MM.1S (cell line): ENCODE measurements around the gene DUSP12.

Experiments used
- DNase-seq: peaks from one replicate; pipeline ENCODE4 v3.0.0-alpha.2; 2015
- H2AFZ ChIP-seq: fragments of 300-600 bp; sonication (generic); 2 replicates; pipeline ENCODE4 v1.6.0; 2016; ENCODE audit warnings: antibody characterized with exemption, low read length
- H3F3A ChIP-seq: fragments of 300-600 bp; sonication (generic); 2 replicates; pipeline ENCODE4 v1.6.1; 2016; ENCODE audit warnings: mild to moderate bottlenecking, antibody characterized with exemption, low read length, moderate library complexity, mixed read lengths; ENCODE audit not compliant: insufficient read depth
- H3K27ac ChIP-seq: fragments of 300-600 bp; sonication (generic); 2 replicates; pipeline ENCODE4 v1.5.1; 2016; ENCODE audit warnings: mild to moderate bottlenecking, low read length
- H3K27me3 ChIP-seq: fragments of 300-600 bp; sonication (generic); replicated peaks from 2 replicates; pipeline ENCODE4 v1.6.0; 2016; ENCODE audit warnings: low read length; ENCODE audit not compliant: insufficient read depth
- H3K36me3 ChIP-seq: fragments of 300-600 bp; sonication (generic); replicated peaks from 2 replicates; pipeline ENCODE4 v1.6.1; 2016; ENCODE audit warnings: mild to moderate bottlenecking, low read length, mixed read lengths; ENCODE audit not compliant: insufficient read depth
- H3K4me1 ChIP-seq: fragments of 300-600 bp; sonication (generic); 2 replicates; pipeline ENCODE4 v1.6.1; 2016; ENCODE audit warnings: low read length, mixed read lengths
- H3K4me2 ChIP-seq: fragments of 300-600 bp; sonication (generic); 2 replicates; pipeline ENCODE4 v1.6.0; 2016; ENCODE audit warnings: low read depth, low read length
- H3K4me3 ChIP-seq: fragments of 300-600 bp; sonication (generic); 2 replicates; pipeline ENCODE4 v1.5.1; 2016; ENCODE audit warnings: low read length, mixed read lengths
- H3K79me2 ChIP-seq: fragments of 300-600 bp; sonication (generic); 2 replicates; pipeline ENCODE4 v1.6.1; 2016; ENCODE audit warnings: mixed run types, low read length, mixed read lengths
- H3K9ac ChIP-seq: fragments of 300-600 bp; sonication (generic); 2 replicates; pipeline ENCODE4 v1.6.1; 2016; ENCODE audit warnings: low read length, mixed read lengths
- H3K9me2 ChIP-seq: fragments of 300-600 bp; sonication (generic); replicated peaks from 2 replicates; pipeline ENCODE4 v1.6.1; 2016; ENCODE audit warnings: mild to moderate bottlenecking, low read length, mixed read lengths; ENCODE audit not compliant: insufficient read depth
- H3K9me3 ChIP-seq: fragments of 300-600 bp; sonication (generic); replicated peaks from 2 replicates; pipeline ENCODE4 v1.6.1; 2016; ENCODE audit warnings: mild to moderate bottlenecking, low read length, mixed read lengths; ENCODE audit not compliant: insufficient read depth
- H4K20me1 ChIP-seq: fragments of 300-600 bp; sonication (generic); 2 replicates; pipeline ENCODE4 v1.6.1; 2016; ENCODE audit warnings: mild to moderate bottlenecking, low read length, moderate library complexity, mixed read lengths; ENCODE audit not compliant: insufficient read depth
- EZH2 ChIP-seq: fragments of 300-600 bp; sonication (generic); optimal IDR thresholded peaks from 2 replicates; pipeline ENCODE3; 2017; ENCODE audit warnings: low read depth, mild to moderate bottlenecking, antibody characterized with exemption, low read length, mixed read lengths
- EZH2phosphoT487 ChIP-seq: fragments of 300-600 bp; sonication (generic); IDR thresholded peaks from 2 replicates; pipeline ENCODE4 v1.6.1; 2018; ENCODE audit warnings: antibody characterized with exemption, low read length
- TF ChIP-seq, protein P1 (sequence below): fragments of 300-600 bp; sonication (generic); IDR thresholded peaks from 2 replicates; pipeline ENCODE4 v1.5.1; 2016; ENCODE audit warnings: antibody characterized with exemption, low read length, mixed read lengths

DUSP12 gene

DNA sequence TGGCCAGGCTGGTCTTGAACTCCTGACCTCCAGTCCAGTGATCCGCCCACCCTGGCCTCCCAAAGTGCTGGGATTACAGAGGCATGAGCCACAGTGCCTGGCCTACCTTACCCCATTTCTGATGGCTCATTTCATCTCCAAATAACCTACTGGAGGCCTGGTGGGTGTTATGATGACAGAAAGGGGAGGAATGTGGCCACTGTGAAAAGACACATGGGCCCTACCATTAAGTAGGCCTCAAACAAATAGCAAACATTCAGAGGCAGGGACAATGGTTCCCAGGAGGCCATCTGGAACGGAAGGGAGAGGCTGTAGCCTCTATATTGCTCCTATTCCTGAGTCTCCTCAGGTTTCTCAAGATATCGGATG lies 43.5 kb upstream of the DUSP12 start:
- H3K9me2 ChIP-seq: no peaks in the 10 kb centered on the region
- no peaks in the 10 kb centered on the region for H3K9me3 ChIP-seq
- H3K36me3 ChIP-seq: no peaks in the 10 kb centered on the region
- no peak for DNase-seq
- peak overlapping the region; percentile 34; the same call in 1 of the 2 replicates for H2AFZ ChIP-seq
- no peaks in the 10 kb centered on the region for H3K27me3 ChIP-seq
- TF ChIP-seq EZH2phosphoT487: no peak
- no peak for TF ChIP-seq EZH2
- TF ChIP-seq, protein P1, sequence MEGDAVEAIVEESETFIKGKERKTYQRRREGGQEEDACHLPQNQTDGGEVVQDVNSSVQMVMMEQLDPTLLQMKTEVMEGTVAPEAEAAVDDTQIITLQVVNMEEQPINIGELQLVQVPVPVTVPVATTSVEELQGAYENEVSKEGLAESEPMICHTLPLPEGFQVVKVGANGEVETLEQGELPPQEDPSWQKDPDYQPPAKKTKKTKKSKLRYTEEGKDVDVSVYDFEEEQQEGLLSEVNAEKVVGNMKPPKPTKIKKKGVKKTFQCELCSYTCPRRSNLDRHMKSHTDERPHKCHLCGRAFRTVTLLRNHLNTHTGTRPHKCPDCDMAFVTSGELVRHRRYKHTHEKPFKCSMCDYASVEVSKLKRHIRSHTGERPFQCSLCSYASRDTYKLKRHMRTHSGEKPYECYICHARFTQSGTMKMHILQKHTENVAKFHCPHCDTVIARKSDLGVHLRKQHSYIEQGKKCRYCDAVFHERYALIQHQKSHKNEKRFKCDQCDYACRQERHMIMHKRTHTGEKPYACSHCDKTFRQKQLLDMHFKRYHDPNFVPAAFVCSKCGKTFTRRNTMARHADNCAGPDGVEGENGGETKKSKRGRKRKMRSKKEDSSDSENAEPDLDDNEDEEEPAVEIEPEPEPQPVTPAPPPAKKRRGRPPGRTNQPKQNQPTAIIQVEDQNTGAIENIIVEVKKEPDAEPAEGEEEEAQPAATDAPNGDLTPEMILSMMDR: no peak
- H3K4me3 ChIP-seq: no peak overlapping the region
- no peaks in the 10 kb centered on the region for H4K20me1 ChIP-seq
- no peaks in the 10 kb centered on the region for H3K79me2 ChIP-seq
- peak overlapping the region; percentile 70; the same call in 1 of the 2 replicates for H3K27ac ChIP-seq
- H3K4me1 ChIP-seq: peaks cover 23% of the 10 kb centered on the region
- peaks cover 8% of the 10 kb centered on the region; the same call in 1 of the 2 replicates for H3F3A ChIP-seq
- H3K4me2 ChIP-seq: peak overlapping the region; percentile 54
- H3K9ac ChIP-seq: no peak overlapping the region

DNA sequence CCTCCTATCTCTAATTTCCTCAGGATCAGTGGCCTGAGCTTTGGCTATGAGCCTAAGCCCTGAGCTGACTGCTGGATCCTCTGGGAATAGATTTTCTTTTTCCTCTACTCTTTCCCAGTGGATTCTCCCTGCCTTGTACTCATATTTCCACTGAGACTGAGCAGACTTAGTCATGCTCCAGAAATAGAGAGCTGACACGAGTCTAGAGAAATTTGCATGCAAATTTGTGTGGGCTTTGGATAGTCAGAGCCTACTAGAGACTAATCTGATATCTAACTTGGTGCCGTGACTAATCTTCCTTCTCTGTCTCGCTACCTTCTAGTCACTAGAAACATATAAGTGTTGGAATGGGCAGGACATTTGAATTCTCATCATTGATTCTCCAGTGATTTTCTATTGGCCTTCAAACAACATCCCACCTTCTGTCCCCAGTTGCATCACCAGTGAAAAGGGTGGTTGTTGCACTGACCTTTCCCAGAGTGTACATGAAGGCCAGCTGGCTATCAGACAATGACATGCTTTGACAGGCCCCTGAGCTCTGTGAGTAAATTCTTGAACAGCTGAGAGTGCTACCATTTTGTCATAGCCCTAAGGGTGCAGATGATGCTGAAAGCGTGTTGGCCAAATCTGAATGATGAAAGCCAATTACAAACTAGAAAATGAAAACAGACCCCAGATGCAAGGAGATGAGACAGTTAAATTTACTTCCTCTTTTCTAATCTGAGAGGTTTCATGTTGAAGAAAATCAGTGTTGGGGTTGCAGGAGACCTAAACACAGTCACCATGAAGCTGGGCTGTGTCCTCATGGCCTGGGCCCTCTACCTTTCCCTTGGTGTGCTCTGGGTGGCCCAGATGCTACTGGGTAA lies 42.9 kb upstream of the DUSP12 start, which contains the start of gene FCRLA:
FCRLA (plus strand) TSS at position 748 of the 866 bp plus-strand sequence; CDS start at position 784, 36 bp downstream.
- Histone ChIP-seq H3K9me2 (no peaks in the 10 kb centered on the region), H3K4me3 (no peak within 1 kb of the TSS), H3K27me3 (no peaks in the 10 kb centered on the region), H3K27ac (peak within 1 kb of the TSS; percentile 70), H3K4me1 (peaks cover 23% of the 10 kb centered on the region), H2AFZ (peak within 1 kb of the TSS; percentile 34), H4K20me1 (no peaks in the 10 kb centered on the region), H3K9me3 (no peaks in the 10 kb centered on the region), H3K79me2 (no peaks in the 10 kb centered on the region), H3K36me3 (no peaks in the 10 kb centered on the region), H3F3A (peaks cover 8% of the 10 kb centered on the region; the same call in 1 of the 2 replicates), H3K9ac (no peak within 1 kb of the TSS), H3K4me2 (peak within 1 kb of the TSS; percentile 54)
- TF ChIP-seq EZH2phosphoT487: no peak
- peak; percentile 58 for DNase-seq

DNA sequence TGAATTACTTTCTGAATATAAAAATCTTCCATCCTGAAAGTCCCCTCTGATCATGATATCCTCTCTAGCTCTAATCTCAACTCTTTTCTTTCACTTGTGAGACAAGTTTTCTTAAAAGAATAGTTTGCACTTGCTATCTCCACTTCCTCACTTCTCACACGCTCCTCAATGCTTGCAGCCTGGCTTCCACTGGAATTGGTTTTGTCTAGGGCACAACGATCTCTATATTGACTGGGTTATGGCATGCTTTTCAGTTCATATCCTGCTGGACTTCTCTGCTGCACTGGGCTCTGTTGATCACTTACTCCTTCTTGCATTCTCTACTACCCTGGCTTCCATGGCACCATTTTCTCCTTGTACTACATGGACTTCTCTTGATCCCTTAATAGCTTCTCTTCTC lies 42.1 kb upstream of the DUSP12 start:
- no peaks in the 10 kb centered on the region for H3K27me3 ChIP-seq
- TF ChIP-seq EZH2 (no peak), EZH2phosphoT487 (no peak)
- TF ChIP-seq, protein P1: no peak
- no peaks in the 10 kb centered on the region for H3K9me3 ChIP-seq
- DNase-seq: no peak
- no peaks in the 10 kb centered on the region for H4K20me1 ChIP-seq
- no peaks in the 10 kb centered on the region for H3K9me2 ChIP-seq
- peak overlapping the region; percentile 70; the same call in 1 of the 2 replicates for H3K27ac ChIP-seq
- no peaks in the 10 kb centered on the region for H3K36me3 ChIP-seq
- peak overlapping the region; percentile 54; the same call in 1 of the 2 replicates for H3K4me2 ChIP-seq
- H3K79me2 ChIP-seq: no peaks in the 10 kb centered on the region
- no peak overlapping the region for H3K4me3 ChIP-seq
- peaks cover 8% of the 10 kb centered on the region; the same call in 1 of the 2 replicates for H3F3A ChIP-seq
- no peak overlapping the region for H3K9ac ChIP-seq
- peaks cover 23% of the 10 kb centered on the region for H3K4me1 ChIP-seq
- no peak overlapping the region; the same call in 1 of the 2 replicates for H2AFZ ChIP-seq

DNA sequence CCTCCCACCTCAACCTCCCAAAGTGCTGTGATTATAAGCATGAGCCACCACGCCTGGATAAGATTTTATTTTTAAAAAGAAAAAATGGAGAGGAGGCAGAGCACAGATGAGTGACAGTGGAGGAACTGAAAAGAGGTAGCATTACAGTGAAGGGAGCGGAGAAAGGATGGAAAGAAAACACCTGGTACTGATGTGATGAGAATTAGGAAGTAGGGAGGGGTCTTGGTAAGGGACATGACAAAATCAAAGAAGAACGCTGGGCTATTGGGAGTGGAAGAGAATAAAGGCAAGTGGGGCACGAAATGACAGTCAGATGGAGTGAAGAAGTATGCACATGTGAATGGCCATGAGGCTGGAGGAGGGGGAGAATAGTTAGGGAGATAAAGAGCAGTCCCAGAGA lies 40.2 kb upstream of the DUSP12 start:
- Histone ChIP-seq H3K9ac (no peak overlapping the region), H3K9me2 (no peaks in the 10 kb centered on the region), H3K79me2 (no peaks in the 10 kb centered on the region), H3K27ac (no peak overlapping the region), H3K4me1 (peaks cover 23% of the 10 kb centered on the region), H2AFZ (no peak overlapping the region), H3K4me2 (no peak overlapping the region), H3F3A (peaks cover 8% of the 10 kb centered on the region; the same call in 1 of the 2 replicates), H4K20me1 (no peaks in the 10 kb centered on the region), H3K4me3 (no peak overlapping the region), H3K9me3 (no peaks in the 10 kb centered on the region), H3K27me3 (no peaks in the 10 kb centered on the region), H3K36me3 (no peaks in the 10 kb centered on the region)
- TF ChIP-seq EZH2 (no peak), EZH2phosphoT487 (no peak)
- TF ChIP-seq, protein P1: no peak
- DNase-seq: no peak
